Activated CD8-positive, alpha-beta T cell treated with anti-CD3 and anti-CD28 coated beads for 36 hours (primary cell): ENCODE measurements around the gene DGKB. TPM values are rescaled to one million over a fixed set of nuclear protein-coding genes. Genes with fewer than 3 reads are reported as not detected.

ENCODE experiments used
- ATAC-seq: fragments of 200-7000 bp; cut with Tn5 transposase; one replicate; pipeline ENCODE4 v1.10.0; 2021; ENCODE audit warnings: mild to moderate bottlenecking, moderate library complexity
- CTCF ChIA-PET: fragments of 350-600 bp; sonication (Branson Sonifier 250); formaldehyde crosslinking; loops from one replicate; lab custom pipeline; 2021; ENCODE audit warnings: antibody characterized with exemption; lab: Charles Lee
- POLR2A ChIA-PET: fragments of 350-600 bp; sonication (Branson Sonifier 250); formaldehyde crosslinking; loops from one replicate; lab custom pipeline; 2021; ENCODE audit warnings: antibody characterized with exemption; lab: Charles Lee
- DNase-seq: peaks from one replicate; pipeline ENCODE4 v3.0.0-alpha.2; 2020
- H3K27ac Mint-ChIP-seq: one replicate; pipeline ENCODE4 v1.8.0; 2021; ENCODE audit warnings: mild to moderate bottlenecking, mixed read lengths
- H3K27me3 Mint-ChIP-seq: one replicate; pipeline ENCODE4 v1.8.0; 2021; ENCODE audit warnings: mixed read lengths
- H3K36me3 Mint-ChIP-seq: one replicate; pipeline ENCODE4 v1.8.0; 2021; ENCODE audit warnings: low read depth, mixed read lengths
- H3K4me1 Mint-ChIP-seq: one replicate; pipeline ENCODE4 v1.8.0; 2021; ENCODE audit warnings: low read depth, mixed read lengths
- H3K4me3 Mint-ChIP-seq: one replicate; pipeline ENCODE4 v1.8.0; 2021; ENCODE audit warnings: mild to moderate bottlenecking, moderate library complexity, mixed read lengths
- H3K9me3 Mint-ChIP-seq: one replicate; pipeline ENCODE4 v1.8.0; 2021; ENCODE audit warnings: mixed read lengths
- intact Hi-C: fragments of 100-400 bp; cut with micrococcal nuclease; formaldehyde crosslinking; loops from one replicate; pipeline ENCODE4 v1.10.0; 2022
- total RNA-seq, 2 experiments: library from RNA; stranded (reverse); gene quantifications; one replicate each; pipeline ENCODE4 v1.2.3, GENCODE V29; 2021
- TF ChIP-seq, protein P1 (sequence below): fragments of 200-600 bp; IDR thresholded peaks from one replicate; pipeline ENCODE4 v1.8.0; 2022; ENCODE audit warnings: antibody characterized with exemption, mild to moderate bottlenecking

The DGKB gene
- total RNA-seq, 2 experiments from 2014 or later, result not detected

DNA sequence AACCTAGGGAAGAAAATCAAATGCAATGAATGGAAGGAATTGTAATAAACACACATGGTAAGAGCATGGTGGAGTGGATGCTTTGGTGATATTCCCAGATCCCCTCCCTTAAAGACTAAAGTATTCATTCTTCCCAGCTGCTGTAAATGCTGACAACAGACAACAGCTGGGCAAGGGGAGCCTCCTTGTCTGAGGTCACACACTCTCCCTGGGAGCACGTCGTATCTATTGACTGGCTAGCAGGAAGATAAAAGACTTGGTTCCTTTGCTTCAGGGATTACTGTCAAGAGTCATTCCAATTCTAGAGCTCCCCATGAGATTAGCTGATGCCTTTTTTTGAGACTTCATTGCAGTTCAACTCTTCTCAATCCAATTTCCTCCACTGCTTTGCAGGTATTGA, 469.6 kb downstream of the DGKB start:
- no peaks in the 10 kb centered on the region for H3K36me3 Mint-ChIP-seq

DNA sequence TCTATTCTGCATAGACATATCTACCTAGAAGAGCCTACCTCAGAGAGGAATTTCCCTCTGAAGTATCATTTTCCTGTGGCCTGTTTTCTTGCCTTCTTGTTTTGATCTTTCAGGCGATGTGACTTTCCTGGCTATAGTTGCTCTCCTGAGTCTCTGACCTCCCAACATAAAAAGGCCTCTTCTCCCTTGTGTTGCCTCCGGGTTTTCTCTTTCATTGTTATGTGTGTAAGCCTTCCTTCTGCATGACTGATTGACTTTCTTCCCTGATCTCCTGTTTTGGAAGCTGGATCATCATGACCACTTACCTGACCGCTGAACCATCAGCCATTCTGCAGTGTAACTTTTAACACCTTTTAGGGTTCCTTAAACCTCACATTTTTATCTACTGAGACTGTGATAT, 471.6 kb downstream of the DGKB start:
- CTCF ChIA-PET, result no interaction called here
- no peaks in the 10 kb centered on the region for H3K27me3 Mint-ChIP-seq
- no peak overlapping the region for H3K4me3 Mint-ChIP-seq
- H3K9me3 Mint-ChIP-seq, result no peaks in the 10 kb centered on the region
- POLR2A ChIA-PET, result no interaction called here
- DNase-seq (no peak), ATAC-seq (no peak)
- H3K27ac Mint-ChIP-seq, result no peak overlapping the region
- no peaks in the 10 kb centered on the region for H3K4me1 Mint-ChIP-seq
- TF ChIP-seq, protein P1, sequence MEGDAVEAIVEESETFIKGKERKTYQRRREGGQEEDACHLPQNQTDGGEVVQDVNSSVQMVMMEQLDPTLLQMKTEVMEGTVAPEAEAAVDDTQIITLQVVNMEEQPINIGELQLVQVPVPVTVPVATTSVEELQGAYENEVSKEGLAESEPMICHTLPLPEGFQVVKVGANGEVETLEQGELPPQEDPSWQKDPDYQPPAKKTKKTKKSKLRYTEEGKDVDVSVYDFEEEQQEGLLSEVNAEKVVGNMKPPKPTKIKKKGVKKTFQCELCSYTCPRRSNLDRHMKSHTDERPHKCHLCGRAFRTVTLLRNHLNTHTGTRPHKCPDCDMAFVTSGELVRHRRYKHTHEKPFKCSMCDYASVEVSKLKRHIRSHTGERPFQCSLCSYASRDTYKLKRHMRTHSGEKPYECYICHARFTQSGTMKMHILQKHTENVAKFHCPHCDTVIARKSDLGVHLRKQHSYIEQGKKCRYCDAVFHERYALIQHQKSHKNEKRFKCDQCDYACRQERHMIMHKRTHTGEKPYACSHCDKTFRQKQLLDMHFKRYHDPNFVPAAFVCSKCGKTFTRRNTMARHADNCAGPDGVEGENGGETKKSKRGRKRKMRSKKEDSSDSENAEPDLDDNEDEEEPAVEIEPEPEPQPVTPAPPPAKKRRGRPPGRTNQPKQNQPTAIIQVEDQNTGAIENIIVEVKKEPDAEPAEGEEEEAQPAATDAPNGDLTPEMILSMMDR, result no peak
- intact Hi-C loops, result no loop called here
- H3K36me3 Mint-ChIP-seq, result no peaks in the 10 kb centered on the region

More for the DNA sequence above, 469.6 kb downstream of the DGKB start:
- no peaks in the 10 kb centered on the region for H3K4me1 Mint-ChIP-seq
- H3K27me3 Mint-ChIP-seq, result no peaks in the 10 kb centered on the region
- H3K27ac Mint-ChIP-seq, result no peak overlapping the region
- ChIA-PET CTCF (no interaction called here), POLR2A (no interaction called here)
- no peak overlapping the region for H3K4me3 Mint-ChIP-seq
- TF ChIP-seq, protein P1, result no peak
- DNase-seq (no peak), ATAC-seq (no peak)
- H3K9me3 Mint-ChIP-seq, result no peaks in the 10 kb centered on the region
- intact Hi-C loops, result no loop called here

DNA sequence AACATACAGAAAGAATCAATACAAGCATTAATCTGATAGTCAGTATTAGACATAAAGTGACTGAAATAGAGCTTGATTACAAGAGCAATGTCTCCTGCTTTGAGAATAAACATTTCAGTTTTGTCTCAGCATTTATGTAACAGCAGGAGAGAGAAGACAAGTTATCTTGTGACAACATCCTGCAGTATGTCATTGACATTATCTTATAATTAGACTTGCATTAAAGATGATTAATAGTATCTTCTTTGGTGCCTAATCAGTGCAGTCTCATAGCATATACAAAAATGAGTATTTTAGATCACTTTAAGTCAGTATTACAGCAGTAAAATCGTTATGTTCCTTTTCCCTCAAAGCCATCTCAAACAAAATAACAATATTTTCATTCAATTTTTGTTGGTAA, 477.0 kb downstream of the DGKB start:
- Mint-ChIP-seq H3K27ac (no peak overlapping the region), H3K9me3 (no peaks in the 10 kb centered on the region), H3K27me3 (no peaks in the 10 kb centered on the region), H3K4me1 (no peaks in the 10 kb centered on the region), H3K4me3 (no peak overlapping the region), H3K36me3 (no peaks in the 10 kb centered on the region)
- POLR2A ChIA-PET, result no interaction called here
- TF ChIP-seq, protein P1, result no peak
- ATAC-seq (no peak), DNase-seq (no peak)
- intact Hi-C loops, result no loop called here
- CTCF ChIA-PET, result no interaction called here

DNA sequence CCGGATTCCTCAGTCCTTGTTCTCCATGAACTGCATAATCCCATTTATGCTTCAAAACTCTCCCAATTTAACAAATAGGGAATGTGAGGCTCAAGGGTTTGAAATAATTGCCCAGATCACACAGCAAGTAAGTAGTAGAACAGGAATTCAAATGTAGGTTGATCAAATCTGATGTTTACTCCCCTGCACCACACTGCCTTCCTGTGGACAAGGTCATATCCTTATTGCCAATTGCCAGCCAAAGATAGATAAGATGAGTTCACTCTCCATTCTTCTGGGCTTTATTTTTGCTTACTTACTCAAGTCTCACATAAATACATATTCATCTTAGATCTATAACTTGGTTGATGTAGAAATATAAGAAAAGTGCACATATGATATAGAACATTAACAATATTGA, 477.9 kb downstream of the DGKB start:
- ATAC-seq, result no peak
- H3K9me3 Mint-ChIP-seq, result no peaks in the 10 kb centered on the region
- ChIA-PET CTCF (interaction anchor here (0.7 kb wide), 1 partner anchor 475 kb away, joined by 3 read pairs; no protein-coding TSS in a partner anchor), POLR2A (no interaction called here)
- no peaks in the 10 kb centered on the region for H3K4me1 Mint-ChIP-seq
- H3K4me3 Mint-ChIP-seq, result no peak overlapping the region
- TF ChIP-seq, protein P1, result no peak
- DNase-seq, result no peak
- H3K27me3 Mint-ChIP-seq, result no peaks in the 10 kb centered on the region
- intact Hi-C loops, result no loop called here
- H3K27ac Mint-ChIP-seq, result no peak overlapping the region
- H3K36me3 Mint-ChIP-seq, result no peaks in the 10 kb centered on the region

DNA sequence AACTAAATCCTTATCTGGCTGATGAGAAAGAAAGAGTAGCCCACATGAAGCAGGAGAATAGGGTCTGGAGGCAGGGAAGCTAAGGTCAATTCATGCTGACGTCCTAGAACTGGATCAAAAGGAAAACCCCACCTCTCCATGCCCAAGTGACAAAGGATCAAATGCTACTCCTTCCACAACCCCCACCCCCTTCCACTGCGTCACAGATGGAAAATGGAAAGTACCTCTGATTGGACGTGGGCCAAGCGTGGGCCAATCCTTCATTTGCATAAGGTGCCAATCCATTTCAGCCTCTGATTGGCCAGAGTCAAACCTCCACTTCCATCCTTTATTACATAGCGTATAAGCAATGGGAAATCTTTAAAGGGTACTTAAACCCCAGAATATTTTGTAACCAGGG, 481.8 kb downstream of the DGKB start:
- Mint-ChIP-seq H3K36me3 (no peaks in the 10 kb centered on the region), H3K4me1 (no peaks in the 10 kb centered on the region), H3K27ac (no peak overlapping the region), H3K27me3 (no peaks in the 10 kb centered on the region), H3K4me3 (no peak overlapping the region), H3K9me3 (peaks cover 1% of the 10 kb centered on the region)
- ATAC-seq, result no peak
- CTCF ChIA-PET, result no interaction called here
- intact Hi-C loops, result no loop called here
- TF ChIP-seq, protein P1, result no peak
- POLR2A ChIA-PET, result no interaction called here
- no peak for DNase-seq
